Midbrain (tissue), 1 donor: ENCODE data around the gene MAP3K2.
"Not testable (repeated sequence)": the region's sequence is repeated elsewhere in the genome, so short reads cannot be mapped to it uniquely, and the experiment has no call there.

Source experiments
- DNase-seq: peaks from one replicate; lab custom pipeline; 2025; lab: John Stamatoyannopoulos, UW

The MAP3K2 gene

GRCh38 chr2:127420039-127420864 is 32.5 kb upstream of the MAP3K2 start:
- DNase-seq, result no peak

- DNase-seq, result no peak
Measured at GRCh38 chr2:127419448-127420038, 31.8 kb upstream of the MAP3K2 start.

GRCh38 chr2:127419112-127419430 is 31.3 kb upstream of the MAP3K2 start:
- DNase-seq, result no peak

- no peak for DNase-seq
Measured at GRCh38 chr2:127418300-127419111, 30.7 kb upstream of the MAP3K2 start, which contains the start of gene PROC. Gene PROC (plus strand): TSS chr2:127418427. CDS start chr2:127419943, 1,516 bp downstream.

- DNase-seq, result no peak
Measured at GRCh38 chr2:127417406-127417805, 29.6 kb upstream of the MAP3K2 start.

- no peak for DNase-seq
Measured at GRCh38 chr2:127416506-127417001, 28.8 kb upstream of the MAP3K2 start.

- DNase-seq, result peak; percentile 17
Measured at GRCh38 chr2:127415593-127416505, 28.1 kb upstream of the MAP3K2 start.

- DNase-seq, result no peak
Measured at GRCh38 chr2:127414638-127415592, 27.1 kb upstream of the MAP3K2 start.

- DNase-seq, result no peak
Measured at GRCh38 chr2:127413782-127414637, 26.2 kb upstream of the MAP3K2 start.

- DNase-seq, result no peak
Measured at GRCh38 chr2:127413200-127413599, 25.4 kb upstream of the MAP3K2 start.

- no peak for DNase-seq
Measured at GRCh38 chr2:127411653-127412369, 24.0 kb upstream of the MAP3K2 start.

- no peak for DNase-seq
Measured at GRCh38 chr2:127410871-127411652, 23.3 kb upstream of the MAP3K2 start.

- DNase-seq, result not testable (repeated sequence)
Measured at GRCh38 chr2:127409716-127410115, 21.9 kb upstream of the MAP3K2 start.

- no peak for DNase-seq
Measured at GRCh38 chr2:127408807-127409099, 21.0 kb upstream of the MAP3K2 start.

- DNase-seq, result peak; percentile 90
Measured at GRCh38 chr2:127408004-127408806, 20.4 kb upstream of the MAP3K2 start.

- no peak for DNase-seq
Measured at GRCh38 chr2:127407661-127408003, 19.9 kb upstream of the MAP3K2 start.

GRCh38 chr2:127407091-127407490 is 19.3 kb upstream of the MAP3K2 start:
- DNase-seq, result no peak
